ENCODE results near the gene PARG.
"Not testable (repeated sequence)": the region's sequence is repeated elsewhere in the genome, so short reads cannot be mapped to it uniquely, and the experiment has no call there.

DNA sequence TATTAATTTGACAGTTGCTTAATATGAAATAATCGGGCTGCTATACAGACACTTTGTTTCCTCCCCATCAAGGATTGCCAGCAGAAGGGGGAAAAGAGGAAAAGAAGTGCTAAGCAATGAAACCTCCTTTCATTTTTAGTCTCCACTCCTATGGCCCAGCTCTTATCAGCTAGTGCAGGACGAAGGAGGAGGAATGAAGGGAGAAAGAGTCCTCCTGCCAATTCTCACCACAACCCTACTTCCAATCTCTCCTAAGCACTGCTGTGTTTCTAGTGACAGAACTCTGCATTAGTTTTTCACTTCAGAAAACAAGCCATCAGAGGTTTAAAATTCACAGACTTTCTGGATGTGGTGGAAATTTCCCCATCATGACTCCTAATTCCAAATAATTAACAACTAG lies 41.8 kb downstream of the PARG start:
- not testable (repeated sequence) for TF ChIP-seq TOX (CRISPR knock-in tag; IDR thresholded peaks at IDR 0.05; ENCODE audit: borderline replicate concordance); ZFP30 (CRISPR knock-in tag; IDR thresholded peaks at IDR 0.05); ZC3H10 (CRISPR knock-in tag; IDR thresholded peaks at IDR 0.05); ZFP3 (CRISPR knock-in tag; IDR thresholded peaks at IDR 0.05); RARB (CRISPR knock-in tag; IDR thresholded peaks at IDR 0.05); ARNTL (CRISPR knock-in tag; IDR thresholded peaks at IDR 0.05; ENCODE audit: borderline replicate concordance, low read depth); ZNF8 (CRISPR knock-in tag; IDR thresholded peaks at IDR 0.05); CSDC2 (CRISPR knock-in tag; IDR thresholded peaks at IDR 0.05); TCF4 (CRISPR knock-in tag; IDR thresholded peaks at IDR 0.05; ENCODE audit: borderline replicate concordance); PPARA (CRISPR knock-in tag; IDR thresholded peaks at IDR 0.05; ENCODE audit: borderline replicate concordance)
- TF ChIP-seq, protein P1, sequence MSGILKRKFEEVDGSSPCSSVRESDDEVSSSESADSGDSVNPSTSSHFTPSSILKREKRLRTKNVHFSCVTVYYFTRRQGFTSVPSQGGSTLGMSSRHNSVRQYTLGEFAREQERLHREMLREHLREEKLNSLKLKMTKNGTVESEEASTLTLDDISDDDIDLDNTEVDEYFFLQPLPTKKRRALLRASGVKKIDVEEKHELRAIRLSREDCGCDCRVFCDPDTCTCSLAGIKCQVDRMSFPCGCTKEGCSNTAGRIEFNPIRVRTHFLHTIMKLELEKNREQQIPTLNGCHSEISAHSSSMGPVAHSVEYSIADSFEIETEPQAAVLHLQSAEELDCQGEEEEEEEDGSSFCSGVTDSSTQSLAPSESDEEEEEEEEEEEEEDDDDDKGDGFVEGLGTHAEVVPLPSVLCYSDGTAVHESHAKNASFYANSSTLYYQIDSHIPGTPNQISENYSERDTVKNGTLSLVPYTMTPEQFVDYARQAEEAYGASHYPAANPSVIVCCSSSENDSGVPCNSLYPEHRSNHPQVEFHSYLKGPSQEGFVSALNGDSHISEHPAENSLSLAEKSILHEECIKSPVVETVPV (CRISPR knock-in tag; IDR thresholded peaks at IDR 0.05): not testable (repeated sequence)
- TF ChIP-seq, protein P2, sequence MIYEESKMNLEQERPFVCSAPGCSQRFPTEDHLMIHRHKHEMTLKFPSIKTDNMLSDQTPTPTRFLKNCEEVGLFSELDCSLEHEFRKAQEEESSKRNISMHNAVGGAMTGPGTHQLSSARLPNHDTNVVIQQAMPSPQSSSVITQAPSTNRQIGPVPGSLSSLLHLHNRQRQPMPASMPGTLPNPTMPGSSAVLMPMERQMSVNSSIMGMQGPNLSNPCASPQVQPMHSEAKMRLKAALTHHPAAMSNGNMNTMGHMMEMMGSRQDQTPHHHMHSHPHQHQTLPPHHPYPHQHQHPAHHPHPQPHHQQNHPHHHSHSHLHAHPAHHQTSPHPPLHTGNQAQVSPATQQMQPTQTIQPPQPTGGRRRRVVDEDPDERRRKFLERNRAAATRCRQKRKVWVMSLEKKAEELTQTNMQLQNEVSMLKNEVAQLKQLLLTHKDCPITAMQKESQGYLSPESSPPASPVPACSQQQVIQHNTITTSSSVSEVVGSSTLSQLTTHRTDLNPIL (CRISPR knock-in tag; IDR thresholded peaks at IDR 0.05; ENCODE audit: low read depth): not testable (repeated sequence)

Measured in SK-N-SH treated with all-trans-retinoic acid at 6 μM for 48 hours (cell line).